K562 (cell line): ENCODE data around the gene COL23A1. TPM values are rescaled to one million over a fixed set of nuclear protein-coding genes. Genes with fewer than 3 reads are reported as not detected.

Experiments used
- ATAC-seq: fragments of 200-7000 bp; cut with Tn5 transposase; 3 replicates; pipeline ENCODE4 v1.9.1; 2020; ENCODE audit warnings: moderate library complexity
- BruUV-seq: library from RNA; stranded (reverse); fragments of 400-500 nt; replicated peaks from 2 replicates; lab custom pipeline; 2021; lab: Mats Ljungman, UMichigan
- CTCF ChIA-PET: fragments of 300-600 bp; formaldehyde crosslinking; extraction: SDS; loops from one replicate; lab custom pipeline; 2021; ENCODE audit warnings: low intra/inter-chr PET ratio; lab: Yijun Ruan, JAX
- POLR2A ChIA-PET: fragments of 300-600, 350-650 bp; sonication (Branson Sonifier 250); formaldehyde crosslinking; extraction: SDS; loops from one replicate; lab custom pipeline; 2021; ENCODE audit warnings: antibody characterized with exemption, inconsistent platforms; lab: Yijun Ruan, JAX
- DNase-seq, 4 experiments: peaks; one replicate each; pipeline versions ENCODE4 v3.0.0 to v3.0.0-alpha.2; 2011 to 2018; ENCODE audit warnings: low spot score in 3 of 4, mixed read lengths in 3 of 4; ENCODE audit errors: extremely low read depth in 1 of 4
- FAIRE-seq: peaks from 2 replicates; lab custom pipeline; 2011; peaks lifted over from hg19 to GRCh38; lab: Jason Lieb, UNC
- H2AFZ ChIP-seq: 2 replicates; pipeline ENCODE4 v1.6.0; 2011; ENCODE audit warnings: low read depth, low read length, control low read depth, inconsistent platforms
- H3K27ac ChIP-seq: fragments of 200-600 bp; 3 replicates; pipeline ENCODE4 v1.8.0; 2011; ENCODE audit warnings: low read depth, mild to moderate bottlenecking, control low read depth, inconsistent platforms, low read length, moderate library complexity, mixed read lengths; ENCODE audit errors: extremely low read depth
- H3K27me3 ChIP-seq, 2 experiments: fragments of 300-600 bp in 1 of 2; 2 replicates in 1 of 2; 3 replicates in 1 of 2; pipeline versions ENCODE4 v1.6.0 to v1.8.0; 2011; ENCODE audit warnings: inconsistent platforms in 2 of 2, low read length in 2 of 2, mild to moderate bottlenecking in 1 of 2, mixed read lengths in 1 of 2, moderate library complexity in 1 of 2; ENCODE audit not compliant: control insufficient read depth in 2 of 2, insufficient read depth in 2 of 2
- H3K36me3 ChIP-seq: fragments of 300-600 bp; 3 replicates; pipeline ENCODE4 v1.8.0; 2011; ENCODE audit warnings: mild to moderate bottlenecking, low read length, inconsistent platforms; ENCODE audit not compliant: control insufficient read depth, insufficient read depth
- H3K4me1 ChIP-seq, 2 experiments: fragments of 200-600 bp in 1 of 2; replicated peaks in 1 of 2; 2 replicates in 1 of 2; 3 replicates in 1 of 2; pipeline versions ENCODE4 v1.5.1 to v1.8.0; 2011; ENCODE audit warnings: inconsistent platforms in 2 of 2, low read length in 2 of 2, mild to moderate bottlenecking in 1 of 2, mixed read lengths in 1 of 2, moderate library complexity in 1 of 2; ENCODE audit not compliant: control insufficient read depth in 2 of 2, insufficient read depth in 2 of 2
- H3K4me2 ChIP-seq: 2 replicates; pipeline ENCODE4 v1.6.1; 2011; ENCODE audit warnings: low read length, control low read depth, inconsistent platforms, mixed read lengths; ENCODE audit not compliant: insufficient read depth
- H3K4me3 ChIP-seq: fragments of 200-600 bp; sonication (generic), shearing (Covaris generic); 2 replicates; pipeline ENCODE4 v1.5.1; 2016; ENCODE audit warnings: control low read depth, inconsistent platforms
- H3K79me2 ChIP-seq: fragments of 200-600 bp; 3 replicates; pipeline ENCODE4 v1.8.0; 2011; ENCODE audit warnings: low read length, inconsistent platforms; ENCODE audit not compliant: control insufficient read depth, insufficient read depth
- H3K9ac ChIP-seq, 2 experiments: 2 replicates each; pipeline versions ENCODE4 v1.6.0 to v1.6.1; 2011; ENCODE audit warnings: low read depth in 2 of 2, low read length in 2 of 2, control low read depth in 1 of 2, inconsistent platforms in 1 of 2, mild to moderate bottlenecking in 1 of 2, mixed read lengths in 1 of 2; ENCODE audit not compliant: insufficient read depth in 1 of 2
- H3K9me1 ChIP-seq: one replicate; pipeline ENCODE4 v1.6.0; 2011; ENCODE audit warnings: inconsistent platforms, mild to moderate bottlenecking, low read length, moderate library complexity; ENCODE audit not compliant: control insufficient read depth, insufficient read depth
- H3K9me3 ChIP-seq: replicated peaks from 2 replicates; pipeline ENCODE4 v1.5.1; 2011; ENCODE audit warnings: low read depth, low read length, inconsistent platforms; ENCODE audit not compliant: control insufficient read depth, insufficient read depth
- H4K20me1 ChIP-seq: replicated peaks from 2 replicates; pipeline ENCODE4 v1.6.1; 2011; ENCODE audit warnings: low read length, inconsistent platforms, mixed read lengths; ENCODE audit not compliant: control insufficient read depth, insufficient read depth
- CBX3 ChIP-seq, 2 experiments: IDR thresholded peaks; 1 replicate in 1 of 2; 2 replicates in 1 of 2; pipeline ENCODE4 v1.6.1; 2012; ENCODE audit warnings: inconsistent platforms in 2 of 2, low read length in 2 of 2, borderline replicate concordance in 1 of 2, control low read depth in 1 of 2
- HDAC3 ChIP-seq: fragments of 450-650 bp; IDR thresholded peaks from 2 replicates; pipeline ENCODE4 v1.6.1; 2018; ENCODE audit warnings: borderline replicate concordance, mild to moderate bottlenecking, moderate library complexity; ENCODE audit not compliant: partially characterized antibody
- HDGF ChIP-seq: fragments of 450-650 bp; IDR thresholded peaks from 2 replicates; pipeline ENCODE4 v1.6.1; 2016
- MTF1 ChIP-seq: fragments of 250-450 bp; sonication (Bioruptor Pico); IDR thresholded peaks from 2 replicates; pipeline ENCODE4 v1.9.0; 2021; ENCODE audit warnings: moderate library complexity, mild to moderate bottlenecking, inconsistent platforms, borderline replicate concordance
- SOX6 ChIP-seq: fragments of 450-650 bp; IDR thresholded peaks from 2 replicates; pipeline ENCODE4 v1.6.1; 2014; ENCODE audit warnings: mild to moderate bottlenecking
- TCF15 ChIP-seq: fragments of 250-450 bp; sonication (Bioruptor Pico); IDR thresholded peaks from 2 replicates; pipeline ENCODE4 v1.8.0; 2022; ENCODE audit warnings: moderate library complexity, mild to moderate bottlenecking, inconsistent platforms
- THRA ChIP-seq: fragments of 450-650 bp; IDR thresholded peaks from 2 replicates; pipeline ENCODE4 v1.6.1; 2017; ENCODE audit warnings: mild to moderate bottlenecking, moderate library complexity
- XRCC4 ChIP-seq: IDR thresholded peaks from one replicate; pipeline ENCODE4 v1.6.1; 2011; ENCODE audit not compliant: insufficient read depth, insufficient read length; ENCODE audit errors: extremely low read depth
- ZNF318 ChIP-seq, 2 experiments: fragments of 450-650 bp; IDR thresholded peaks; 2 replicates each; pipeline ENCODE4 v1.6.1; 2016; ENCODE audit warnings: mild to moderate bottlenecking in 2 of 2, borderline replicate concordance in 1 of 2, low read depth in 1 of 2, moderate library complexity in 1 of 2
- ZNF561 ChIP-seq: fragments of 450-650 bp; formaldehyde crosslinking; conservative IDR thresholded peaks from 2 replicates; pipeline ENCODE4 v1.4.0; 2020; ENCODE audit warnings: mild to moderate bottlenecking, moderate library complexity
- WGBS: fragments of 100-300 bp; shearing (Covaris generic); methylation state at CpG from one replicate; pipeline ENCODE4 v1.1.6; 2016; ENCODE audit warnings: low coverage, mixed read lengths; ENCODE audit not compliant: insufficient coverage; ENCODE audit errors: missing lambda C conversion rate; 5-methylcytosine and 5-hydroxymethylcytosine counted together
- in situ Hi-C: fragments of 300-500 bp; cut with MboI; formaldehyde crosslinking; loops from 4 replicates; pipeline ENCODE4 v1.15.0; 2018; ENCODE audit warnings: inconsistent platforms, mixed read lengths
- intact Hi-C: fragments of 100-400 bp; cut with micrococcal nuclease; formaldehyde crosslinking; loops from 2 replicates; pipeline ENCODE4 v1.14.2; 2022
- polyA plus RNA-seq, 8 experiments: library from polyadenylated mRNA; depleted of rRNA in 4 of 8; stranded (reverse) in 5 of 8; unstranded in 3 of 8; fragments of >200 nt; fragmentation: Nextera tagmentation in 2 of 8; fragmentation: Illumina TruSeq in 1 of 8; extraction: Ambion mirVana in 2 of 8; extraction: Trizol in 1 of 8; gene quantifications; 2 replicates each; pipeline versions ENCODE4 v1.2.1 to v1.2.3, GENCODE V29; 2011 to 2014; ENCODE audit warnings: inconsistent platforms in 1 of 8, missing spikeins in 1 of 8
- total RNA-seq, 7 experiments: library from RNA; depleted of rRNA in 6 of 7; stranded (reverse); fragments of >200 nt in 6 of 7; fragmentation: Illumina TruSeq in 2 of 7; extraction: Trizol in 2 of 7; gene quantifications; 2 replicates each; pipeline versions ENCODE4 v1.2.1 to v1.2.3, GENCODE V29; 2011 to 2021; ENCODE audit warnings: low replicate concordance in 1 of 7

COL23A1 gene
- total and polyA plus RNA-seq, 9 of the 15 experiments (the other 6 are each of a cell fraction or from before 2014, with no cell fraction given) = 0.09 TPM; not detected in 8

GRCh38 chr5:178529080-178529479, 61.1 kb downstream of the COL23A1 start:
- CTCF ChIA-PET = no interaction called here
- H3K4me3 ChIP-seq = no peak overlapping the region
- POLR2A ChIA-PET = no interaction called here
- H2AFZ ChIP-seq = no peak overlapping the region
- no peaks in the 10 kb centered on the region for H3K79me2 ChIP-seq
- no peaks in the 10 kb centered on the region for H3K36me3 ChIP-seq
- BruUV-seq = no TSS peak
- H3K4me1 ChIP-seq = no peaks in the 10 kb centered on the region
- WGBS = 6% methylated on average over 11 of the region's 11 CpGs
- FAIRE-seq (no peak), ATAC-seq (no peak), DNase-seq (no peak)
- H3K4me2 ChIP-seq = no peak overlapping the region
- no peak overlapping the region for H3K9ac ChIP-seq
- H3K27ac ChIP-seq = no peak overlapping the region
- H3K9me3 ChIP-seq = no peaks in the 10 kb centered on the region
- H3K27me3 ChIP-seq = peaks cover 13 to 82% of the 10 kb centered on the region in 2 experiments; a peak in 4 of 5 replicates
- H3K9me1 ChIP-seq = no peaks in the 10 kb centered on the region
- H4K20me1 ChIP-seq = no peaks in the 10 kb centered on the region; the same call in 1 of the 2 replicates
- intact Hi-C loops (no loop called here), in situ Hi-C loops (no loop called here)
- TF ChIP-seq SOX6 (no peak), XRCC4 (no peak), THRA (no peak), TCF15 (CRISPR knock-in tag) (no peak), CBX3 (IDR thresholded peaks at IDR 0.05; ENCODE audit: borderline replicate concordance in 1 of 2, low read length in 2 of 2) (no peak), ZNF318 (IDR thresholded peaks at IDR 0.05; ENCODE audit: borderline replicate concordance in 1 of 2, low read depth in 1 of 2) (no peak), HDAC3 (no peak), MTF1 (CRISPR knock-in tag) (no peak), HDGF (no peak), ZNF561 (CRISPR knock-in tag) (no peak)
